Measurements from ENCODE around the gene FHOD3. TPM values are rescaled to one million over a fixed set of nuclear protein-coding genes. Genes with fewer than 3 reads are reported as not detected.

FHOD3 gene
- total and polyA plus RNA-seq, 4 donors, result 0.57 to 1.3 (median 1.2) TPM; not detected in 1

- H3K36me3 ChIP-seq (ENCODE audit: control insufficient read depth in 4 of 4, insufficient read depth in 3 of 4, low read depth in 1 of 4, low read length in 3 of 4), result no peaks in the 10 kb centered on the region
- H3K9me3 ChIP-seq (ENCODE audit: control insufficient read depth in 4 of 4, low read length in 3 of 4), result no peaks in the 10 kb centered on the region
- no peaks in the 10 kb centered on the region for H3K4me1 ChIP-seq (ENCODE audit: control insufficient read depth in 4 of 4, insufficient read depth in 4 of 4, low read length in 3 of 4)
- no peak overlapping the region for H3K27ac ChIP-seq (ENCODE audit: low read depth in 1 of 2, low read length in 2 of 2)
- no peak for DNase-seq (ENCODE audit: low spot score)
- no peak overlapping the region for H3K9ac ChIP-seq (ENCODE audit: low read depth in 1 of 2, low read length in 2 of 2)
- H3K27me3 ChIP-seq (ENCODE audit: control insufficient read depth in 4 of 4, insufficient read depth in 4 of 4, low read length in 3 of 4), result no peaks in the 10 kb centered on the region
- no peak overlapping the region for H3K4me3 ChIP-seq (ENCODE audit: low read depth in 1 of 3, low read length in 3 of 3)
- TF ChIP-seq HNF4A (conservative IDR thresholded peaks at IDR 0.05) (no peak), EGR1 (IDR thresholded peaks at IDR 0.05; ENCODE audit: low read depth in 2 of 2) (no peak), ATF3 (IDR thresholded peaks at IDR 0.05) (no peak)
- WGBS, result 79% methylated on average over 4 of the region's 4 CpGs
Measured at GRCh38 chr18:36633961-36634412, 336.5 kb downstream of the FHOD3 start.

GRCh38 chr18:36634573-36635216 lies 337.2 kb downstream of the FHOD3 start:
- no peaks in the 10 kb centered on the region for H3K27me3 ChIP-seq (ENCODE audit: control insufficient read depth in 4 of 4, insufficient read depth in 4 of 4, low read length in 3 of 4)
- H3K9me3 ChIP-seq (ENCODE audit: control insufficient read depth in 4 of 4, low read length in 3 of 4), result no peaks in the 10 kb centered on the region
- H3K9ac ChIP-seq (ENCODE audit: low read depth in 1 of 2, low read length in 2 of 2), result no peak overlapping the region
- no peak for TF ChIP-seq REST (IDR thresholded peaks at IDR 0.05)
- TF ChIP-seq JUND (IDR thresholded peaks at IDR 0.05), result no peak
- H3K27ac ChIP-seq (ENCODE audit: low read depth in 1 of 2, low read length in 2 of 2), result no peak overlapping the region
- no peak overlapping the region for H3K4me3 ChIP-seq (ENCODE audit: low read depth in 1 of 3, low read length in 3 of 3)
- DNase-seq (ENCODE audit: low spot score), result no peak
- no peaks in the 10 kb centered on the region for H3K4me1 ChIP-seq (ENCODE audit: control insufficient read depth in 4 of 4, insufficient read depth in 4 of 4, low read length in 3 of 4)
- 75% methylated on average over 7 of the region's 7 CpGs for WGBS
- no peaks in the 10 kb centered on the region for H3K36me3 ChIP-seq (ENCODE audit: control insufficient read depth in 4 of 4, insufficient read depth in 3 of 4, low read depth in 1 of 4, low read length in 3 of 4)

- Histone ChIP-seq H3K36me3 (ENCODE audit: control insufficient read depth in 4 of 4, insufficient read depth in 3 of 4, low read depth in 1 of 4, low read length in 3 of 4) (no peaks in the 10 kb centered on the region), H3K9ac (ENCODE audit: low read depth in 1 of 2, low read length in 2 of 2) (no peak overlapping the region), H3K27me3 (ENCODE audit: control insufficient read depth in 4 of 4, insufficient read depth in 4 of 4, low read length in 3 of 4) (no peaks in the 10 kb centered on the region), H3K4me3 (ENCODE audit: low read depth in 1 of 3, low read length in 3 of 3) (no peak overlapping the region), H3K9me3 (ENCODE audit: control insufficient read depth in 4 of 4, low read length in 3 of 4) (no peaks in the 10 kb centered on the region), H3K4me1 (ENCODE audit: control insufficient read depth in 4 of 4, insufficient read depth in 4 of 4, low read length in 3 of 4) (no peaks in the 10 kb centered on the region), H3K27ac (ENCODE audit: low read depth in 1 of 2, low read length in 2 of 2) (no peak overlapping the region)
- WGBS, result 81% methylated on average over 2 of the region's 2 CpGs
- no peak for DNase-seq (ENCODE audit: low spot score)
- no peak for TF ChIP-seq ZBTB33 (IDR thresholded peaks at IDR 0.05)
- no peak for TF ChIP-seq TAF1 (conservative IDR thresholded peaks at IDR 0.05)
- TF ChIP-seq HNF4G (IDR thresholded peaks at IDR 0.05), result no peak
- no peak for TF ChIP-seq FOXA1 (IDR thresholded peaks at IDR 0.05)
- no peak for TF ChIP-seq MAX (IDR thresholded peaks at IDR 0.05)
- no peak for TF ChIP-seq EGR1 (IDR thresholded peaks at IDR 0.05; ENCODE audit: low read depth in 2 of 2)
- no peak for TF ChIP-seq JUND (IDR thresholded peaks at IDR 0.05)
- no peak for TF ChIP-seq ATF3 (IDR thresholded peaks at IDR 0.05)
- TF ChIP-seq HNF4A (conservative IDR thresholded peaks at IDR 0.05), result no peak
- TF ChIP-seq GABPA (IDR thresholded peaks at IDR 0.05 in 1 of 2, conservative IDR thresholded peaks at IDR 0.05 in 1 of 2), result no peak
- no peak for TF ChIP-seq FOXA2 (IDR thresholded peaks at IDR 0.05)
- no peak for TF ChIP-seq RXRA (IDR thresholded peaks at IDR 0.05)
- TF ChIP-seq NR2F2 (IDR thresholded peaks at IDR 0.05), result no peak
- TF ChIP-seq YY1 (IDR thresholded peaks at IDR 0.05), result no peak
Measured at GRCh38 chr18:36635414-36636096, 338.0 kb downstream of the FHOD3 start.
